Stimulated activated CD8-positive, alpha-beta memory T cell treated with anti-CD3 and anti-CD28 coated beads, Interleukin-15, amount 100 ng/mL, for 4 hours (primary cell): Measurements from ENCODE around the gene NCAPG.

Source experiments
- DNase-seq, 2 donors: peaks; one replicate each; pipeline ENCODE4 v3.0.0-alpha.2; 2020; ENCODE audit warnings: low read depth in 2 of 2

Gene NCAPG

DNA sequence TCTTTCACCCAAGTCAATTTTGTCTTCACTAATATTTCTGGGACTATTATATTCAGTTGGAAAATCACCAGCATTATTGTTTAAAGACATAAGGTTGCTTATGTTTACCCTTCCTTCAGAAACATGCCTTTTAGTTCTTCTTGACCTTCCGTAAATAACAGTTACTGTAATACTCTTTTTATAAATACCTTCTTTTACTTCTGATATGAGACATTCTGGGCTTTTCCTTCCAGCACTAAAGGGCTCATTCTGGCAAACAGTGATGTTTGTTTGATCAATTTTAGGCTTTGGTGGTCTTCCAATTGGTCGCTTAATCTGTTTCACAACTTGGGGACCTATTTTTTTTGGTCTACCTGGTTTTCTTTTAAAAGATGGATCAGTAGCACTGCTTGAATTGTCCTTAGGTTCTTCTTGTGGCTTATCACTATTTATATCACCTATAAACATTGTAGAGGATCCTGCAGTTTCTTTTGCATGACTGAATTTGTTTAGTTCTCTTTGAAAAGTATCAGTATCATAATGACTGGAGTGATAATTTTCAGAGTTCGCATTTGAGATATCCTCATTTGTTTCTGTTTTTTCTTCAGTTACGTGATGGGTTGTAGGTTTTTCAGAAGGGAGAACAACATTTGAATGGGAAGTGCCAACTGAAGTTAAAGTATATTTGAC lies 64.8 kb downstream of the NCAPG start:
- DNase-seq = no peak

DNA sequence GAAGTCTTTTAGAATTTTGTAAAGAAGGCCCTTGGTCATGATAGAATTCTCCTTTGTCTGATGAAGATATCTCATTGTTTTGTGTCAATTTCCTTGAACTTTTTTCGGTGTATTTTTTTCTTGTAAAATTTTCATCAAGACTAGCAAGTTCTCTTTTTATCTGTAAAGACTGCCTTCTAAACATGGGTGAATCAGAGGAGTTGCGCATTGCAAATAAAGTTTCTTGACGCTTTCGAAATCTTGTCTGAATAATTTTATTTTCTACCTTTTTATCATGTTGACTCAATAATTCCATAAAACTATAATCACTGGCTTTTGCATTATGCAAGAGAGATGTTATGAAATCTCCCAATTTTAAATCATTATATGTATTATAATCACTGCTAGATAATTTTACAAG lies 66.2 kb downstream of the NCAPG start:
- no peak for DNase-seq

DNA sequence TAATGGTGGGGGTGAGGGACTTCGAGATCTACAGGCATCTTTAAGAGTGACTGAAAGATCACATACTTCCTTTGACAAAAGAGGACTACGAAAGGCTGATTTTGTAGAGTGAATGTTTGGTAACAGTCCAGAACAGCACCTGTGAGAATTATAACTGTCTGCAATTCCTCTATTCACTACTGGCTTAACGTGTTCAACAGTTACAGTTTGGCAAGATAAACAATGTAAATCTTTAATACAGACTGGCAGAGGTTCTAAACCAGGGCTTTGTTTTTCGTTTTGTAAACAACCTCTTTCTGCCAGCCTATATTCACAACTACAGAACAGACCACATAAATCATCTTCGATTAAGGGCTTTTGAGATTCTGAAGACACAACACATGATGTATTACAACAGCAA lies 66.9 kb downstream of the NCAPG start:
- no peak for DNase-seq

DNA sequence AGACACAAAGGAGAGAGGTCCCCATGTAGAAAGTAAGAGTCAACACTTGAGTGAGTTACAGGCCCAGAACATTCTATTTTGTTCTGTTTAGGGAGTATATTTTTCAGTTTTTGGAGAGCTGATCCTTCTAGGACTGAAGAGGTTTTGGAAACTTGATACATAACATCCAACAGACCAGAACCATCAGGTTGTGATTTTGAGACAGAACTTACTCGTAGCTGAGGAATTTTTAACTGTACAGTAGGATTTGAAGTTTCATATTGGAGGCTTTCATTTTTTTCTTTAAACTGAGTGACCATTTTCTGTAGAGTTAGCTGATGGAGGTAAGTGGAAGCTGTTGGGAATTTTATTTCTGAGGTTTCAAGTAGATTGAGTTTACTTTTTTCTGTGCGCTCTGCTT lies 73.3 kb downstream of the NCAPG start:
- DNase-seq = no peak

GRCh38 chr4:17884511-17884910 lies 73.7 kb downstream of the NCAPG start:
- DNase-seq = no peak

DNA sequence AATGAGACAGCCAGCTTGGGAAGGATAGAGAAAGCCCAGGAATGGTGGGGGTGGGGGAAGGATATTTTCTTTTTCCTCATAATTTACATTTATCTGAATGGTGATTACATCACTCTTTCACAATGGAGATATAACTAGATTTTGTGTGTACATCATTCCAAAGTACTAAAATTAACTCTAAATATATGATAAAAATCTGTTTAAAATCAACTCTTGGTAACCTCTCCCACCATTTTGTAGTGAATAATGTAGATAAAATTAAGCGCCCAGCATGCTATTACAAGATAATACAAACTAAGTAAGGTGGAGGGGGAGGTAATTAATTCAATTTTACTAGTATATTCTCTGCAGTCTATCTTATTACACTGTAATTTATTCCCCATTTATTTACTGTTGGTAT lies 78.9 kb downstream of the NCAPG start:
- DNase-seq = no peak

DNA sequence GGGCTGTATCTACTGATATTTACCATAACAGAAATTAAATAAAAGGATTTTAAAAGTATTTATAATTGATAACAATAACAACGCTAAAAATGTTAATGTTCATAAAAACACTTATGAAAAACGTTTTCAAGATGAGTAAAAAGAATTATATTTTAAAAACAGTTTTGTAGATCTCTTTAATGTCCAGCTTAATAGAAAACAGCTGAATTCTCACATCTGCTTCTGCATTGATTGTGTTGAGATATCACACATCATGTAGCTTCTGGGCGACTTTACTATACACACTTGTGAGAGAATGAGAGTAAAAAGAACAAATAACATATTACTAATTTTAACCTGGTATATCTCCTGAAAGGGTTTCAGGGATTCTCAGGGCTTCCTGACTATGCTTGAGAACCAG lies 83.6 kb downstream of the NCAPG start:
- DNase-seq = no peak
